Glutamatergic neuron (in vitro differentiated cells): Measurements from ENCODE around the gene ZNF462. TPM values are rescaled to one million over a fixed set of nuclear protein-coding genes. Genes with fewer than 3 reads are reported as not detected.

ENCODE experiments used
- DNase-seq: peaks from one replicate; pipeline ENCODE4 v3.0.0; 2022
- H3K27ac Mint-ChIP-seq: one replicate; pipeline ENCODE4 v1.8.0; 2020; ENCODE audit warnings: mild to moderate bottlenecking, mixed read lengths, inconsistent platforms; ENCODE audit not compliant: unreplicated experiment
- H3K27me3 Mint-ChIP-seq: one replicate; pipeline ENCODE4 v1.8.0; 2020; ENCODE audit warnings: mild to moderate bottlenecking, moderate library complexity, mixed read lengths, inconsistent platforms; ENCODE audit not compliant: unreplicated experiment
- H3K36me3 Mint-ChIP-seq: one replicate; pipeline ENCODE4 v1.8.0; 2020; ENCODE audit warnings: mild to moderate bottlenecking, mixed read lengths, inconsistent platforms; ENCODE audit not compliant: unreplicated experiment
- H3K4me1 Mint-ChIP-seq: one replicate; pipeline ENCODE4 v1.8.0; 2020; ENCODE audit warnings: mild to moderate bottlenecking, low read depth, mixed read lengths, inconsistent platforms; ENCODE audit not compliant: unreplicated experiment
- H3K4me3 Mint-ChIP-seq: one replicate; pipeline ENCODE4 v1.8.0; 2020; ENCODE audit warnings: mild to moderate bottlenecking, mixed read lengths, inconsistent platforms; ENCODE audit not compliant: unreplicated experiment
- H3K9me3 Mint-ChIP-seq: one replicate; pipeline ENCODE4 v1.8.0; 2020; ENCODE audit warnings: mild to moderate bottlenecking, moderate library complexity, mixed read lengths, inconsistent platforms; ENCODE audit not compliant: unreplicated experiment
- total RNA-seq: library from RNA; stranded (reverse); fragmentation: NEBNext Ultra II Directional; extraction: Animal tissue kit (Norgen Biotek cat#: 25700); gene quantifications from one replicate; pipeline ENCODE4 v1.2.1, GENCODE V29; 2021; ENCODE audit not compliant: unreplicated experiment
- TF ChIP-seq, protein P1 (sequence below): fragments of 200-600 bp; sonication (generic); IDR thresholded peaks from one replicate; pipeline ENCODE4 v1.5.0; 2021; ENCODE audit not compliant: partially characterized antibody, unreplicated experiment

Gene ZNF462
- total RNA-seq, 1 donor from 2014 or later: 259 TPM

DNA sequence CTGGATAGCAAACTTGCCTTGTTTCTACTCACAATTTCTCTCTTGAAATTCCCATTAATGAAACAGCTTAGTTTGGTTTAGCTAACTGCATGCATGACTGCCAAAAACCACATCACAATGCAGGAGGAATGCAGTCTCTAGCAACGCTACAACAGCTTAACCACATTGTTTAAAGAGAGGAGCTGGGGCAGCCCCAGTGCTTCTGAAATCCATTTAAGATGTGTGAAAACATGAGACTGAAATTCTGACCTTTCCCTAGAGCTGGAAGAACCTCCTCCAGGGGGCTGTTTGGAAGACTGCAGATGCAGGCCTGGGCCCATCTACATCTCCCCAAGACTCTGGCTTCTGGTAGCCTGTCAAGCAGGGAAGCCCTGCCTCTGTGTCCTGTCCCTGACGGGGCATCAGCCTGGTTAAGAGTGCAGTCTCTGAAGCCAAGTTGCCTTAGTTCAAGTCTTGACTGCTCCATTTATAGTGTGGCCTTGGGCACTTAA is 157.1 kb downstream of the ZNF462 start:
- Mint-ChIP-seq H3K4me3 (no peak overlapping the region), H3K9me3 (peaks cover 5% of the 10 kb centered on the region), H3K36me3 (peaks cover 5% of the 10 kb centered on the region), H3K27me3 (peaks cover 5% of the 10 kb centered on the region), H3K4me1 (peaks cover 4% of the 10 kb centered on the region), H3K27ac (no peak overlapping the region)
- TF ChIP-seq, protein P1, sequence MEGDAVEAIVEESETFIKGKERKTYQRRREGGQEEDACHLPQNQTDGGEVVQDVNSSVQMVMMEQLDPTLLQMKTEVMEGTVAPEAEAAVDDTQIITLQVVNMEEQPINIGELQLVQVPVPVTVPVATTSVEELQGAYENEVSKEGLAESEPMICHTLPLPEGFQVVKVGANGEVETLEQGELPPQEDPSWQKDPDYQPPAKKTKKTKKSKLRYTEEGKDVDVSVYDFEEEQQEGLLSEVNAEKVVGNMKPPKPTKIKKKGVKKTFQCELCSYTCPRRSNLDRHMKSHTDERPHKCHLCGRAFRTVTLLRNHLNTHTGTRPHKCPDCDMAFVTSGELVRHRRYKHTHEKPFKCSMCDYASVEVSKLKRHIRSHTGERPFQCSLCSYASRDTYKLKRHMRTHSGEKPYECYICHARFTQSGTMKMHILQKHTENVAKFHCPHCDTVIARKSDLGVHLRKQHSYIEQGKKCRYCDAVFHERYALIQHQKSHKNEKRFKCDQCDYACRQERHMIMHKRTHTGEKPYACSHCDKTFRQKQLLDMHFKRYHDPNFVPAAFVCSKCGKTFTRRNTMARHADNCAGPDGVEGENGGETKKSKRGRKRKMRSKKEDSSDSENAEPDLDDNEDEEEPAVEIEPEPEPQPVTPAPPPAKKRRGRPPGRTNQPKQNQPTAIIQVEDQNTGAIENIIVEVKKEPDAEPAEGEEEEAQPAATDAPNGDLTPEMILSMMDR: no peak
- DNase-seq: no peak

DNA sequence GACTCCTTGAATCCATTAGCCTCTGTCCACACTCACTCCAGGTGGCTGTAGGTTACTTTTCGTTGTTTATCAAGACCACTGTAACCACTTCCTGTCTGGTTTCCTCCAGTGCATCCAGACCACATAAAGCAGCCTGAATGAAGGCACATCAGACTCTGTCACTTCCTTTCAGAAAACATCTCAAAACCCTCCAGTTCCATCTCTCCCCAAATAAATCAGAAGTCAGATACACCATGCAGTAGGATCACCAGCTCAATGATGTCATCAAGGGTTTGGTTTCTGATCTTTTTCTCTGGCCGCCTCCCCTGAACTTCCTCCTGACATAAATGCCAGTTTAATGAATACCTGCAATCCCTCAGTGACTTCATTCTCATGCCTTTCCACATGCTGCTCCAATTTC is 161.2 kb downstream of the ZNF462 start:
- H3K9me3 Mint-ChIP-seq: no peaks in the 10 kb centered on the region
- TF ChIP-seq, protein P1: no peak
- no peak overlapping the region for H3K27ac Mint-ChIP-seq
- no peak overlapping the region for H3K4me3 Mint-ChIP-seq
- peaks cover 6% of the 10 kb centered on the region for H3K4me1 Mint-ChIP-seq
- DNase-seq: no peak
- H3K27me3 Mint-ChIP-seq: no peaks in the 10 kb centered on the region
- H3K36me3 Mint-ChIP-seq: no peaks in the 10 kb centered on the region

DNA sequence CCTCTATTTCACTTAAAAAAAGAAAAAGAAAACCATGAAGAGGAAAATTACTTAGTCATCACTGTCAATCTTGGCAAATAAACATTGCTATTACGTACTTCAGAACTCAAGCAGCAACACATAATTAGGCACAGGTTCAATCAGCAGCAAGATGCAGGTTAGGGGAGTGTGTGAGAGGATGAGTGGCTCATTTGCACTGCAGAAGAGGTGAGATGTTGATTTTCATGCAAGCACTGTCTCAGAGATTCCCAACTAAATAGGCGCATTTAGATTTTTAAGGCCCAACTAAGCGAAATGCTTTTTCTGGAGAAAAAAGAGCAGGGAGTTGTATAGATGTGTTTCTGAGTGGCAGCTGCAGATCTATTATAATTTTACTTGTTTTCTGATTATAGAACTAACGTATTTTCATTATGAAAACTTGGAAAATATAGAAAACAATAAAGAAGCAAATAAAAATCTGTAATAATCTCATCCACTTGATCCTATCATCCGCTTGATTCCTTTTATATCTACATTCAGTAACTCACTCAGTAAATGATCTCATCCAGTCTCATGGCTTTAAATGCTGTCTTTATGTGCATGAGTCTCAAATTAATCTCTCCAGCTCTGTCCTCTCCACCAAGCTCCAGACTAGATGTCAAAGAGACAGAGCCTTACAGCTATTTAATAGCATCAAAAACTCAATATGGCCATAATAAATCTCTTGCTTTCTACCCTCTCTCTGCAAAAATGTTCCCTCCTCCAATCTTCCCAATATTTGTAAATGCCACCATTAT is 162.5 kb downstream of the ZNF462 start:
- no peak overlapping the region for H3K4me3 Mint-ChIP-seq
- H3K36me3 Mint-ChIP-seq: no peaks in the 10 kb centered on the region
- TF ChIP-seq, protein P1: no peak
- DNase-seq: no peak
- no peaks in the 10 kb centered on the region for H3K27me3 Mint-ChIP-seq
- H3K4me1 Mint-ChIP-seq: peaks cover 8% of the 10 kb centered on the region
- H3K9me3 Mint-ChIP-seq: peaks cover 2% of the 10 kb centered on the region
- no peak overlapping the region for H3K27ac Mint-ChIP-seq

DNA sequence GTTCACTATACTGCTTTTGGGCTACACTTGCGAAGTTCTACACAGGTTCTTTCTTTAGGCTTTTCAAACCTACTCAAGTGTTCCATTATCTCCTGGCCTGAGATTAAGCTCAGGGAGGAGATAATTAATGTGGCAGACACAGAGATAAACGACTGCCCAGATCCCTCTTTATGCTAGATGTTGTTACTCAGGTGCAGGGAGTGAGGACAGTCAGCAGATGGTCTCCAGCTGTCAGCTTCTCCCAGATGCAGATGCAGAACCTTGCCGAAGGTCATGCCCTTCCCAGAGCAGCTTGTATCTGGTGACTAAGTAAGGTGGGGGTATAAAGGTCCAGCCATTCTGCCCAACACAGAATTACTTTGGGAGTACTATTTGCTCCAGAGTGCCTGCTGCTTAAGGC is 166.2 kb downstream of the ZNF462 start:
- peaks cover 3% of the 10 kb centered on the region for H3K9me3 Mint-ChIP-seq
- peaks cover 8% of the 10 kb centered on the region for H3K4me1 Mint-ChIP-seq
- H3K36me3 Mint-ChIP-seq: peaks cover 6% of the 10 kb centered on the region
- H3K27me3 Mint-ChIP-seq: no peaks in the 10 kb centered on the region
- DNase-seq: no peak
- H3K27ac Mint-ChIP-seq: no peak overlapping the region
- no peak overlapping the region for H3K4me3 Mint-ChIP-seq
- TF ChIP-seq, protein P1: no peak

DNA sequence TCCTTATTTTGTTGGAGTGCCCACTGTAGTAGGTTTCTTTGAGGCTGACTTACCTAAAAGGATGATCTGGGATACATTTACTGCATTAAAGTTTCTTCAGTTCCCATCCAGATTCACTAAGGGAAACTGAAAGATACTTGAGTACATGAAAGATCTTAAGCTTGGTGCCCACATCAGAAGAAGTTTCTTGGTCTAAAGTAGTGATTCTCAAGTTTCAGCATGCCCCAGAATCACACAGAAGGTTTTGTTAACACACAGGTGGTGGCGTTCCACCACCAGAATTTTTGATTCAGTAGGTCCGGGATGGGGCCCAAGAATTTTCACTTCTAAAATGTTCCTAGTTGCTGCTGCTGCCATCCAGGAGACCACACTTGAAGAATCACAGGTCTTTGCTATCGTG is 171.0 kb downstream of the ZNF462 start:
- H3K27ac Mint-ChIP-seq: no peak overlapping the region
- no peak overlapping the region for H3K4me3 Mint-ChIP-seq
- TF ChIP-seq, protein P1: no peak
- no peak for DNase-seq
- peaks cover 6% of the 10 kb centered on the region for H3K4me1 Mint-ChIP-seq
- H3K36me3 Mint-ChIP-seq: peaks cover 6% of the 10 kb centered on the region
- peaks cover 4% of the 10 kb centered on the region for H3K9me3 Mint-ChIP-seq
- H3K27me3 Mint-ChIP-seq: no peaks in the 10 kb centered on the region
